Ovary (tissue), 3 donors: ENCODE measurements around the gene SHROOM3.

ENCODE experiments used
- POLR2A ChIP-seq: fragments of 450-650 bp; IDR thresholded peaks from one replicate; pipeline ENCODE4 v1.6.1; 2017; ENCODE audit warnings: antibody characterized with exemption, mild to moderate bottlenecking, moderate library complexity
- TF ChIP-seq, protein P1 (sequence below), 3 donors: fragments of 450-650 bp in 2 of 3; fragments of 200-600 bp in 1 of 3; IDR thresholded peaks; one replicate each; pipeline versions ENCODE4 v1.5.1 to v1.8.0; 2016 to 2022; ENCODE audit warnings: antibody characterized with exemption in 3 of 3, mild to moderate bottlenecking in 1 of 3
- donor health status: DM: no; HTN: no; CAD: no.

DNA sequence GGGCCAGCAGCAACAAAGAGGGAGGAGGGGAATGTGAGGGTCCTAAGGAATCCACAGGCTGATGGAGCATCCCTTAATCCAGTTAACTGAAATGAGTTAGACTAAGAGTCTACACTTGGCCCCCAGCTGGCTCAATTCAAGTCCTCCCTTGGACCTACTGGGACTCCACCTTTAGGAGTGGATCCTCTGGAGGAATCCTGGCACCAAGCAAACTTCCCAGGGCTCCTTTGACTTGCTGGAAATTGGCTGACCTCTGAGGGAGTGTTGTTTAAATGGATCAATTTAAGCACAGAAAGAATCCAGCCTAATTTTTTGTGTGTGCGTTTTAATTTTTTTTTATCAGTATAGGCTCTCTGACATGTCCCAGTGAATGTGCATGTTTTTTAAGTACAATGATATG lies 114.7 kb downstream of the SHROOM3 start:
- no peak for TF ChIP-seq POLR2A
- TF ChIP-seq, protein P1, sequence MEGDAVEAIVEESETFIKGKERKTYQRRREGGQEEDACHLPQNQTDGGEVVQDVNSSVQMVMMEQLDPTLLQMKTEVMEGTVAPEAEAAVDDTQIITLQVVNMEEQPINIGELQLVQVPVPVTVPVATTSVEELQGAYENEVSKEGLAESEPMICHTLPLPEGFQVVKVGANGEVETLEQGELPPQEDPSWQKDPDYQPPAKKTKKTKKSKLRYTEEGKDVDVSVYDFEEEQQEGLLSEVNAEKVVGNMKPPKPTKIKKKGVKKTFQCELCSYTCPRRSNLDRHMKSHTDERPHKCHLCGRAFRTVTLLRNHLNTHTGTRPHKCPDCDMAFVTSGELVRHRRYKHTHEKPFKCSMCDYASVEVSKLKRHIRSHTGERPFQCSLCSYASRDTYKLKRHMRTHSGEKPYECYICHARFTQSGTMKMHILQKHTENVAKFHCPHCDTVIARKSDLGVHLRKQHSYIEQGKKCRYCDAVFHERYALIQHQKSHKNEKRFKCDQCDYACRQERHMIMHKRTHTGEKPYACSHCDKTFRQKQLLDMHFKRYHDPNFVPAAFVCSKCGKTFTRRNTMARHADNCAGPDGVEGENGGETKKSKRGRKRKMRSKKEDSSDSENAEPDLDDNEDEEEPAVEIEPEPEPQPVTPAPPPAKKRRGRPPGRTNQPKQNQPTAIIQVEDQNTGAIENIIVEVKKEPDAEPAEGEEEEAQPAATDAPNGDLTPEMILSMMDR (IDR thresholded peaks at IDR 0.05) = no peak
